WTC11 (cell line): ENCODE results near the gene GFPT2. TPM values are rescaled to one million over a fixed set of nuclear protein-coding genes. Genes with fewer than 3 reads are reported as not detected.

Experiments used
- ATAC-seq: fragments of 200-7000 bp; cut with Tn5 transposase; 2 replicates; pipeline ENCODE4 v1.10.0; 2021; ENCODE audit warnings: mild to moderate bottlenecking, moderate library complexity
- CTCF ChIA-PET: fragments of 300-600 bp; sonication (Branson Sonifier 250); formaldehyde crosslinking; loops from one replicate; lab custom pipeline; 2021; ENCODE audit warnings: antibody characterized with exemption; lab: Charles Lee
- POLR2A ChIA-PET: fragments of 350-600 bp; sonication (Branson Sonifier 250); formaldehyde crosslinking; loops from one replicate; lab custom pipeline; 2021; ENCODE audit warnings: antibody characterized with exemption; lab: Charles Lee
- DNase-seq: peaks from one replicate; pipeline ENCODE4 v3.0.0; 2021; ENCODE audit warnings: low spot score
- H3K27ac Mint-ChIP-seq: 2 replicates; pipeline ENCODE4 v1.8.0; 2021; ENCODE audit warnings: mixed read lengths
- H3K27me3 Mint-ChIP-seq: 2 replicates; pipeline ENCODE4 v1.8.0; 2021; ENCODE audit warnings: low read depth, mild to moderate bottlenecking, moderate library complexity, mixed read lengths
- H3K36me3 Mint-ChIP-seq: 2 replicates; pipeline ENCODE4 v1.8.0; 2021; ENCODE audit warnings: mixed read lengths
- H3K4me1 Mint-ChIP-seq: 2 replicates; pipeline ENCODE4 v1.8.0; 2022; ENCODE audit warnings: mixed read lengths
- H3K4me3 Mint-ChIP-seq: 2 replicates; pipeline ENCODE4 v1.8.0; 2021; ENCODE audit warnings: mild to moderate bottlenecking, moderate library complexity, mixed read lengths
- H3K9me3 Mint-ChIP-seq: 2 replicates; pipeline ENCODE4 v1.8.0; 2021; ENCODE audit warnings: mixed read lengths
- HMGA2 ChIP-seq: fragments of 250-450 bp; sonication (Bioruptor Pico); IDR thresholded peaks from 2 replicates; pipeline ENCODE4 v1.4.0; 2021; ENCODE audit warnings: mild to moderate bottlenecking, moderate library complexity
- IRF2 ChIP-seq: sonication (generic); formaldehyde crosslinking; IDR thresholded peaks from 2 replicates; pipeline ENCODE4 v1.8.0; 2022; ENCODE audit warnings: low read depth, missing genetic modification reagents, borderline replicate concordance
- NR1H2 ChIP-seq: sonication (generic); formaldehyde crosslinking; IDR thresholded peaks from 2 replicates; pipeline ENCODE4 v1.9.0; 2021; ENCODE audit warnings: mild to moderate bottlenecking, moderate library complexity, missing genetic modification reagents
- SMAD3 ChIP-seq: sonication (generic); formaldehyde crosslinking; IDR thresholded peaks from 2 replicates; pipeline ENCODE4 v1.8.0; 2022; ENCODE audit warnings: missing genetic modification reagents, mild to moderate bottlenecking, borderline replicate concordance
- TCF7 ChIP-seq: sonication (generic); formaldehyde crosslinking; IDR thresholded peaks from 2 replicates; pipeline ENCODE4 v1.8.0; 2022; ENCODE audit warnings: mild to moderate bottlenecking, low read depth, missing genetic modification reagents, moderate library complexity
- TEAD1 ChIP-seq: sonication (generic); formaldehyde crosslinking; IDR thresholded peaks from 2 replicates; pipeline ENCODE4 v1.8.0; 2022; ENCODE audit warnings: mild to moderate bottlenecking, missing genetic modification reagents
- ZNF219 ChIP-seq: sonication (generic); formaldehyde crosslinking; IDR thresholded peaks from 2 replicates; pipeline ENCODE4 v1.8.0; 2023; ENCODE audit warnings: missing genetic modification reagents, mild to moderate bottlenecking, borderline replicate concordance
- total RNA-seq: library from RNA; stranded (reverse); gene quantifications from 3 replicates; pipeline ENCODE4 v1.2.3, GENCODE V29; 2021
- TF ChIP-seq, protein P1 (sequence below): sonication (generic); formaldehyde crosslinking; conservative IDR thresholded peaks from 2 replicates; pipeline ENCODE4 v1.8.1; 2023; ENCODE audit warnings: mild to moderate bottlenecking, low read depth, missing genetic modification reagents, moderate library complexity
- TF ChIP-seq, protein P2 (sequence below): sonication (generic); formaldehyde crosslinking; IDR thresholded peaks from 2 replicates; pipeline ENCODE4 v1.8.0; 2022; ENCODE audit warnings: missing genetic modification reagents
- TF ChIP-seq, protein P3 (sequence below): fragments of 250-450 bp; sonication (Bioruptor Pico); IDR thresholded peaks from 2 replicates; pipeline ENCODE4 v1.9.0; 2021; ENCODE audit warnings: mild to moderate bottlenecking
- TF ChIP-seq, protein P4 (sequence below): sonication (generic); formaldehyde crosslinking; IDR thresholded peaks from 2 replicates; pipeline ENCODE4 v1.8.1; 2022; ENCODE audit warnings: mild to moderate bottlenecking, missing genetic modification reagents, moderate library complexity, borderline replicate concordance
- TF ChIP-seq, protein P5 (sequence below): sonication (generic); formaldehyde crosslinking; IDR thresholded peaks from 2 replicates; pipeline ENCODE4 v1.8.1; 2022; ENCODE audit warnings: low read depth, mild to moderate bottlenecking, moderate library complexity, missing genetic modification reagents, borderline replicate concordance
- TF ChIP-seq, protein P6 (sequence below): sonication (generic); formaldehyde crosslinking; conservative IDR thresholded peaks from 2 replicates; pipeline ENCODE4 v1.8.1; 2022; ENCODE audit warnings: mild to moderate bottlenecking, missing genetic modification reagents

Gene GFPT2
- total RNA-seq, 1 experiment from 2014 or later = 124 TPM

DNA sequence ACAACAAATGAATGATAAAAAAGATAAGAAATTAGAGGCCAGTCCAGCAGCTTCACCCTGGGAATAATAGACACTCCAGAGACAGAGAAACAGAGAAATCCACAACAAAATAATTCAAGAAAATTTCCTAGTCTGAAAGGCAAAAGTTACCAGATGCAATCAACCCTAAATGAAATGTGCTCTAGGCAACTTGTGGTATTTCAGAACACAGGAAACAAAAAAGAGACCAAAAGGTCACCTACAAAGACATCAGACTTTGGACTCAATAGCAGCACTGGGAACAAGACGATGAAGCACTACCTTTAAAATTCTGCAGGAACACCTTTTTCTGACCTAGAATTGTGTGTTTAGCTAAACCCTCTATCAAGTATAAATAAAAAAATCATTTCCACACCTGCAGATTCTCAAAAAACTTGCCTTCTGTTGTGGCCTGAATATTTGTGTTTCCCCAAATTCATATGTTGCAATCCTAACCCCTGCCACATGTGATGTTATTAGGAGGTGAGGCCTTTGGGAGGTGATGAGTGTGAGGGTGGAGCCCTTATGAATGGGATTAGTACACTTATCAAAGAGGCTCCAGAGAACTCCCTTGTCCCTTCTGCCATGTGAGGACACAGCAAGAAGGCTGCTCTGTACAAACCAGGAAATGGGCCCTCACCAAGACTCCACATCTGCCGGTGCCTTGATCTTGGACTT, 55.4 kb downstream of the GFPT2 start (continued):
- TF ChIP-seq, protein P1, sequence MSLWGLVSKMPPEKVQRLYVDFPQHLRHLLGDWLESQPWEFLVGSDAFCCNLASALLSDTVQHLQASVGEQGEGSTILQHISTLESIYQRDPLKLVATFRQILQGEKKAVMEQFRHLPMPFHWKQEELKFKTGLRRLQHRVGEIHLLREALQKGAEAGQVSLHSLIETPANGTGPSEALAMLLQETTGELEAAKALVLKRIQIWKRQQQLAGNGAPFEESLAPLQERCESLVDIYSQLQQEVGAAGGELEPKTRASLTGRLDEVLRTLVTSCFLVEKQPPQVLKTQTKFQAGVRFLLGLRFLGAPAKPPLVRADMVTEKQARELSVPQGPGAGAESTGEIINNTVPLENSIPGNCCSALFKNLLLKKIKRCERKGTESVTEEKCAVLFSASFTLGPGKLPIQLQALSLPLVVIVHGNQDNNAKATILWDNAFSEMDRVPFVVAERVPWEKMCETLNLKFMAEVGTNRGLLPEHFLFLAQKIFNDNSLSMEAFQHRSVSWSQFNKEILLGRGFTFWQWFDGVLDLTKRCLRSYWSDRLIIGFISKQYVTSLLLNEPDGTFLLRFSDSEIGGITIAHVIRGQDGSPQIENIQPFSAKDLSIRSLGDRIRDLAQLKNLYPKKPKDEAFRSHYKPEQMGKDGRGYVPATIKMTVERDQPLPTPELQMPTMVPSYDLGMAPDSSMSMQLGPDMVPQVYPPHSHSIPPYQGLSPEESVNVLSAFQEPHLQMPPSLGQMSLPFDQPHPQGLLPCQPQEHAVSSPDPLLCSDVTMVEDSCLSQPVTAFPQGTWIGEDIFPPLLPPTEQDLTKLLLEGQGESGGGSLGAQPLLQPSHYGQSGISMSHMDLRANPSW = no peak
- TF ChIP-seq, protein P2, sequence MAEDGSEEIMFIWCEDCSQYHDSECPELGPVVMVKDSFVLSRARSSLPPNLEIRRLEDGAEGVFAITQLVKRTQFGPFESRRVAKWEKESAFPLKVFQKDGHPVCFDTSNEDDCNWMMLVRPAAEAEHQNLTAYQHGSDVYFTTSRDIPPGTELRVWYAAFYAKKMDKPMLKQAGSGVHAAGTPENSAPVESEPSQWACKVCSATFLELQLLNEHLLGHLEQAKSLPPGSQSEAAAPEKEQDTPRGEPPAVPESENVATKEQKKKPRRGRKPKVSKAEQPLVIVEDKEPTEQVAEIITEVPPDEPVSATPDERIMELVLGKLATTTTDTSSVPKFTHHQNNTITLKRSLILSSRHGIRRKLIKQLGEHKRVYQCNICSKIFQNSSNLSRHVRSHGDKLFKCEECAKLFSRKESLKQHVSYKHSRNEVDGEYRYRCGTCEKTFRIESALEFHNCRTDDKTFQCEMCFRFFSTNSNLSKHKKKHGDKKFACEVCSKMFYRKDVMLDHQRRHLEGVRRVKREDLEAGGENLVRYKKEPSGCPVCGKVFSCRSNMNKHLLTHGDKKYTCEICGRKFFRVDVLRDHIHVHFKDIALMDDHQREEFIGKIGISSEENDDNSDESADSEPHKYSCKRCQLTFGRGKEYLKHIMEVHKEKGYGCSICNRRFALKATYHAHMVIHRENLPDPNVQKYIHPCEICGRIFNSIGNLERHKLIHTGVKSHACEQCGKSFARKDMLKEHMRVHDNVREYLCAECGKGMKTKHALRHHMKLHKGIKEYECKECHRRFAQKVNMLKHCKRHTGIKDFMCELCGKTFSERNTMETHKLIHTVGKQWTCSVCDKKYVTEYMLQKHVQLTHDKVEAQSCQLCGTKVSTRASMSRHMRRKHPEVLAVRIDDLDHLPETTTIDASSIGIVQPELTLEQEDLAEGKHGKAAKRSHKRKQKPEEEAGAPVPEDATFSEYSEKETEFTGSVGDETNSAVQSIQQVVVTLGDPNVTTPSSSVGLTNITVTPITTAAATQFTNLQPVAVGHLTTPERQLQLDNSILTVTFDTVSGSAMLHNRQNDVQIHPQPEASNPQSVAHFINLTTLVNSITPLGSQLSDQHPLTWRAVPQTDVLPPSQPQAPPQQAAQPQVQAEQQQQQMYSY (CRISPR knock-in tag) = no peak
- no peak for TF ChIP-seq TEAD1 (CRISPR knock-in tag)
- TF ChIP-seq ZNF219 (CRISPR knock-in tag) = no peak
- no peak for TF ChIP-seq HMGA2 (CRISPR knock-in tag)
- no peak for TF ChIP-seq NR1H2 (CRISPR knock-in tag)
- TF ChIP-seq IRF2 (CRISPR knock-in tag) = no peak
- no peak for TF ChIP-seq SMAD3 (CRISPR knock-in tag)
- TF ChIP-seq, protein P3, sequence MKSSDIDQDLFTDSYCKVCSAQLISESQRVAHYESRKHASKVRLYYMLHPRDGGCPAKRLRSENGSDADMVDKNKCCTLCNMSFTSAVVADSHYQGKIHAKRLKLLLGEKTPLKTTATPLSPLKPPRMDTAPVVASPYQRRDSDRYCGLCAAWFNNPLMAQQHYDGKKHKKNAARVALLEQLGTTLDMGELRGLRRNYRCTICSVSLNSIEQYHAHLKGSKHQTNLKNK (CRISPR knock-in tag) = no peak

DNA sequence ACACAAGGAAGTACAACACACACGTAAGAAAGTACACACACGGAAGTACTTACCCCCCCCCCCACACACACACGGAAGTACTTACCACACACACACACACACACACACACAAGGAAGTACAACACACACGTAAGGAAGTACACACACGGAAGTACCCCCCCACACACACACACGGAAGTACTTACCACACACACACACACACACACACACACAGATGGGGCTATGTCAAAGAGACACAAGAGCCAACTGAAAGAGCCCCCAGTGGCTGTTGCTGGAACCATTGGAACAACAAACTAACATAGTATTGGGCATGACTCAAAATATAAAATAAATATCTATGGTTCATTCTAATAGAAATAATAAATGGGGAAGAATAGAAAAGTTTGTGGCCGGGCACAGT, 56.4 kb downstream of the GFPT2 start:
- CTCF ChIA-PET = interaction anchor here (1.5 to 4.6 kb wide), 4 partner anchors 18 to 95 kb away, joined by 5 to 65 read pairs (median 12); no protein-coding TSS in a partner anchor
- H3K27ac Mint-ChIP-seq = no peak overlapping the region
- no peaks in the 10 kb centered on the region for H3K9me3 Mint-ChIP-seq
- H3K27me3 Mint-ChIP-seq = no peaks in the 10 kb centered on the region; the same call in 1 of the 2 replicates
- H3K36me3 Mint-ChIP-seq = peaks cover 18% of the 10 kb centered on the region
- ATAC-seq = no peak
- H3K4me3 Mint-ChIP-seq = no peak overlapping the region
- POLR2A ChIA-PET = no interaction called here
- no peak for DNase-seq
- H3K4me1 Mint-ChIP-seq = peaks cover 34% of the 10 kb centered on the region
- TF ChIP-seq, protein P4, sequence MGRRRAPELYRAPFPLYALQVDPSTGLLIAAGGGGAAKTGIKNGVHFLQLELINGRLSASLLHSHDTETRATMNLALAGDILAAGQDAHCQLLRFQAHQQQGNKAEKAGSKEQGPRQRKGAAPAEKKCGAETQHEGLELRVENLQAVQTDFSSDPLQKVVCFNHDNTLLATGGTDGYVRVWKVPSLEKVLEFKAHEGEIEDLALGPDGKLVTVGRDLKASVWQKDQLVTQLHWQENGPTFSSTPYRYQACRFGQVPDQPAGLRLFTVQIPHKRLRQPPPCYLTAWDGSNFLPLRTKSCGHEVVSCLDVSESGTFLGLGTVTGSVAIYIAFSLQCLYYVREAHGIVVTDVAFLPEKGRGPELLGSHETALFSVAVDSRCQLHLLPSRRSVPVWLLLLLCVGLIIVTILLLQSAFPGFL = no peak
- TF ChIP-seq, protein P5, sequence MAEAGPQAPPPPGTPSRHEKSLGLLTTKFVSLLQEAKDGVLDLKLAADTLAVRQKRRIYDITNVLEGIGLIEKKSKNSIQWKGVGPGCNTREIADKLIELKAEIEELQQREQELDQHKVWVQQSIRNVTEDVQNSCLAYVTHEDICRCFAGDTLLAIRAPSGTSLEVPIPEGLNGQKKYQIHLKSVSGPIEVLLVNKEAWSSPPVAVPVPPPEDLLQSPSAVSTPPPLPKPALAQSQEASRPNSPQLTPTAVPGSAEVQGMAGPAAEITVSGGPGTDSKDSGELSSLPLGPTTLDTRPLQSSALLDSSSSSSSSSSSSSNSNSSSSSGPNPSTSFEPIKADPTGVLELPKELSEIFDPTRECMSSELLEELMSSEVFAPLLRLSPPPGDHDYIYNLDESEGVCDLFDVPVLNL (CRISPR knock-in tag) = no peak
- TF ChIP-seq TCF7 (CRISPR knock-in tag) (no peak), NR1H2 (CRISPR knock-in tag) (no peak)
- TF ChIP-seq, protein P6, sequence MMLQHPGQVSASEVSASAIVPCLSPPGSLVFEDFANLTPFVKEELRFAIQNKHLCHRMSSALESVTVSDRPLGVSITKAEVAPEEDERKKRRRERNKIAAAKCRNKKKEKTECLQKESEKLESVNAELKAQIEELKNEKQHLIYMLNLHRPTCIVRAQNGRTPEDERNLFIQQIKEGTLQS = no peak
